ENCODE data around the gene UGGT1. TPM values are rescaled to one million over a fixed set of nuclear protein-coding genes. Genes with fewer than 3 reads are reported as not detected.
"Not testable (repeated sequence)": the region's sequence is repeated elsewhere in the genome, so short reads cannot be mapped to it uniquely, and the experiment has no call there.

The UGGT1 gene
- total and polyA plus RNA-seq, 7 donors = 1.8 to 47.9 (median 21.5) TPM

GRCh38 chr2:128169933-128170709 lies 79.1 kb downstream of the UGGT1 start:
- H3K27me3 ChIP-seq = no peaks in the 10 kb centered on the region
- H3K27ac ChIP-seq = no peak overlapping the region
- DNase-seq = no peak
- TF ChIP-seq POLR2AphosphoS5 (IDR thresholded peaks at IDR 0.05) = no peak
- TF ChIP-seq CTCF (IDR thresholded peaks at IDR 0.05) = no peak
- no peak for TF ChIP-seq POLR2A (IDR thresholded peaks at IDR 0.05)
- TF ChIP-seq EP300 (IDR thresholded peaks at IDR 0.05) = no peak
- intact Hi-C loops (cut with DNase I) = no loop called here
- WGBS, 2 donors = 23 to 62% methylated on average over 4 of the region's 4 CpGs
- H3K4me1 ChIP-seq = no peaks in the 10 kb centered on the region
- H3K4me3 ChIP-seq = no peak overlapping the region
- H3K9me3 ChIP-seq = no peaks in the 10 kb centered on the region
- H3K36me3 ChIP-seq = peaks cover 12 to 95% (median 41%) of the 10 kb centered on the region in 4 donors

GRCh38 chr2:128170776-128171175 lies 79.8 kb downstream of the UGGT1 start:
- 81 to 90% methylated on average over 6 of the region's 6 CpGs for WGBS, 2 donors
- no peaks in the 10 kb centered on the region for H3K9me3 ChIP-seq
- H3K4me1 ChIP-seq = no peaks in the 10 kb centered on the region
- TF ChIP-seq POLR2A (IDR thresholded peaks at IDR 0.05) = no peak
- no peak for TF ChIP-seq EP300 (IDR thresholded peaks at IDR 0.05)
- no peak for TF ChIP-seq POLR2AphosphoS5 (IDR thresholded peaks at IDR 0.05)
- TF ChIP-seq CTCF (IDR thresholded peaks at IDR 0.05) = no peak
- H3K27me3 ChIP-seq = no peaks in the 10 kb centered on the region
- H3K36me3 ChIP-seq = peaks cover 12 to 95% (median 42%) of the 10 kb centered on the region in 4 donors
- H3K27ac ChIP-seq = no peak overlapping the region
- no peak for DNase-seq
- intact Hi-C loops (cut with DNase I) = no loop called here
- H3K4me3 ChIP-seq = no peak overlapping the region

DNA sequence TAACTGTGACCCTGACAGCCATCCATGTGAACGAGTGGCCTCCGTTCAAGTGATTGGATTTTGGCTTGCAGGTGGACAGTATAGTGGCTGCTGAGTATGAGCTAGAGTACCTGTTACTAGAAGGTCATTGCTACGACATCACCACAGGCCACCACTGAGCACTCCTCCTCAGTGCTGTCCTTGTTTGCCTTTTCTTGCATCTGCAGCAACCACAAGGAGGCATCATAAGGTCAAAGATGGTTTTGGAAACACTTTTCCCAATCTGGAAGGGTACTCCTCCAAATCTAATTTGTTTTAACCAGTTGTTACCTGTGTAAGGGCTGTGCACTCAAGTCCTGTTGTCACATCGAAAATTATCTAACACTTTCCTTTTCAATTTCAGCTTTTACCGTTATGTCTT lies 81.2 kb downstream of the UGGT1 start:
- Histone ChIP-seq H3K27ac (no peak overlapping the region), H3K4me3 (no peak overlapping the region), H3K36me3 (peaks cover 12 to 94% (median 39%) of the 10 kb centered on the region in 4 donors), H3K4me1 (no peaks in the 10 kb centered on the region), H3K27me3 (no peaks in the 10 kb centered on the region), H3K9me3 (no peaks in the 10 kb centered on the region)
- DNase-seq = no peak
- intact Hi-C loops (cut with DNase I) = no loop called here
- 91 to 94% methylated on average over 5 of the region's 5 CpGs for WGBS, 2 donors
- no peak for TF ChIP-seq EP300 (IDR thresholded peaks at IDR 0.05)
- TF ChIP-seq POLR2A (IDR thresholded peaks at IDR 0.05) = no peak
- TF ChIP-seq POLR2AphosphoS5 (IDR thresholded peaks at IDR 0.05) = no peak
- peak in 2 of 4 experiments; percentile 22 to 23 for TF ChIP-seq CTCF (IDR thresholded peaks at IDR 0.05)

GRCh38 chr2:128174067-128174466 lies 83.1 kb downstream of the UGGT1 start:
- H3K36me3 ChIP-seq = peaks cover 7 to 88% (median 39%) of the 10 kb centered on the region in 4 donors
- DNase-seq; H3K27me3 ChIP-seq; H3K4me3 ChIP-seq; H3K9me3 ChIP-seq; H3K27ac ChIP-seq; intact Hi-C loops (cut with DNase I): not testable (repeated sequence)
- WGBS, 2 donors = 83 to 87% methylated on average over 4 of the region's 4 CpGs
- peaks cover 0 to 15% (median 9%) of the 10 kb centered on the region in 4 donors for H3K4me1 ChIP-seq

GRCh38 chr2:128177315-128177714 lies 86.3 kb downstream of the UGGT1 start:
- WGBS, 2 donors = 97% methylated on average over 3 of the region's 3 CpGs
- peaks cover 5 to 84% (median 34%) of the 10 kb centered on the region in 4 donors for H3K36me3 ChIP-seq
- intact Hi-C loops (cut with DNase I) = loop anchor here (5.0 kb wide), 1 partner anchor 145 kb away; no protein-coding TSS in a partner anchor

More at GRCh38 chr2:128177315-128177714, 86.3 kb downstream of the UGGT1 start:
- Histone ChIP-seq H3K9me3 (no peaks in the 10 kb centered on the region), H3K27ac (peak overlapping the region in 2 of 4 donors; percentile 81 to 84), H3K4me1 (peaks cover 0 to 27% (median 13%) of the 10 kb centered on the region in 4 donors), H3K4me3 (no peak overlapping the region), H3K27me3 (no peaks in the 10 kb centered on the region)
- TF ChIP-seq POLR2A (IDR thresholded peaks at IDR 0.05) (no peak), CTCF (IDR thresholded peaks at IDR 0.05) (no peak), EP300 (IDR thresholded peaks at IDR 0.05) (no peak), POLR2AphosphoS5 (IDR thresholded peaks at IDR 0.05) (no peak)
- DNase-seq = no peak
